ENCODE measurements around the gene MAGI2.

MAGI2 gene

DNA sequence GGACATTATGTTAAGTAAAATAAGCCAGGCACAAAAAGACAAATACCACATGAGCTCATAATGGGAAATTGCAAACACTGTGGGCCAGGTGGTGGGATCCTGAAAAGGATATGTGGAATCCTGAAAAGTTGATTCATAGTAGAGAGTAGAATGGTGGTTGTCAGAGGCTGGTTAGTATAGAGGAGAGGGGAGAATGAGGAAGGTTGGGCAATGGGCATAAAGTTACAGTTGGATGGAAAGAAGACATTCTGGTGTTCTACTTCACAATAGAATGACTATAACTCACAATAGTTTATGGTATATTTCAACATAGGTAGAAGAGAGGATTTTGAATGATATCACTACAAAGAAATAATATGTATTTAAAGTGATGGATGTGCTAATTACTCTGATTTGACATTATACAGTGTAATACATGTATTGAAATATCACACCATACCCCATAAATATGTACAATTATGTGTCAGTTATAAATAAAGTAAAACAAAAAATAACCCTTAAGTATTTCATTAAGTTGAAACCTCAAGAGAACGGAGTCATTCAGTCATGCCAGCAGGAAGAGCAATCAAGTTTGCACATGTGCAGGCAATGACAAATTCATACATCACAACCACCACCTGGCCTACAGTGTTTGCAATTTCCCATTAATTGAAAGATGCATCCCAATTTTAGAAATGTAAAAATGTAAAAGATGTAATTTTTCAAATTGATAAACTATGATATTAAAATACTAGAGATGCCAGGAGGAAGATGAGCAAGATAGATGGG is 156.7 kb downstream of the MAGI2 start:
- no peak for DNase-seq

DNA sequence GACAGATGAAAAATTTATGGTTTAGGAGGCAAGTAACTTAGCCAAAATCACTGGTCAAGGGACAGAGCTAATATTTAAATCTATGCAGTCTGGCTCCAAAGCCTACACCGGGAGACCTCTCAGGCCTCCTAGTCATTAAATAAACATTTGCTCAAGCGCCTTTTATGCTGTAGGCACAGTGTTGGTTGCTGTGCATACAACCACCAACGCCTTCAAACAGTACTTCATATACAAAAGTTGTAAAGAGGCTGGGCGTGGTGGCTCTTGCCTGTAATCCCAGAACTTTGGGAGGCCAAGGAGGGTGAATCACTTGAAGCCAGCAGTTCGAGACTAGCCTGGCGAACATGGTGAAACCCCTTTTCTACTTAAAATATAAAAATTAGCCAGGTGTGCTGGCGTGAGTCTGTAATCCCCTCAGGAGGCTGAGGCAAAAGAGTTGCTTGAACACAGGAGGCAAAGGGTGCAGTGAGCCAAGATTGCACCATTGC is 159.8 kb downstream of the MAGI2 start:
- no peak for DNase-seq

DNA sequence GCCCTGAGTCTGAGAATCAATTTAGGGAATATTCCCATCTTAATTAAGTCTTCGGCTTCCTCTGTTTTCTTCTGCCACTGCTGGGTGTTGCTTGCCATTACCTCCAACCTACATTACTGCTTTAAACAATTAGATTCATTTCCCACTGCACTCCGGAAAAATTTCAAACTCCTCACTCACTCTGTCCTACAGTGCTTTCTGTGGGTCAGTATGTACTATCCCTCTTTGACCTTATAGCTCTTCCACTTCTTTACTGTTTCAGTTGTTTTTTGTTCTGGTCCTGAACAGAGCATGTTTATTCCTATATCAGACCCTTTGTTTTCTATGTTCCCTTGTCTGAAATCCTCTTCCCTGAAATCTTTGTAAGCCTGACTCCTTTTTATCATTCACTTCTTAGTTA is 160.6 kb downstream of the MAGI2 start:
- DNase-seq = no peak

DNA sequence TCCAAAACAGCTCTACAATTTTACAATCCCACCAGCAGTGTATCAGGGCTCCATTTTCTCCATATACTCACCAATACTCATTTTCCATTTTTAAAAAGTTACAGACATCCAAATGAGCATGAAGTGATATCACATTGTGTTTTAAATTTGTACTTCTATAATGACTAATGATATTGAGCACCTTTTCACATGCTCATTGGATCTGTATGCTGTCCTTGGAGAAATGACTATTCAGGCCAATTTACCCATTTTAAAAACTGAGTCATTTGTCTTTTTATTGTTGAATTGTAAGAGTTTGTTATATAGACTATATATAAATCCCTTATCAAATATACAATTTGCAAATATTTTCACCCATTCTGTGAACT is 162.0 kb downstream of the MAGI2 start:
- DNase-seq = no peak

DNA sequence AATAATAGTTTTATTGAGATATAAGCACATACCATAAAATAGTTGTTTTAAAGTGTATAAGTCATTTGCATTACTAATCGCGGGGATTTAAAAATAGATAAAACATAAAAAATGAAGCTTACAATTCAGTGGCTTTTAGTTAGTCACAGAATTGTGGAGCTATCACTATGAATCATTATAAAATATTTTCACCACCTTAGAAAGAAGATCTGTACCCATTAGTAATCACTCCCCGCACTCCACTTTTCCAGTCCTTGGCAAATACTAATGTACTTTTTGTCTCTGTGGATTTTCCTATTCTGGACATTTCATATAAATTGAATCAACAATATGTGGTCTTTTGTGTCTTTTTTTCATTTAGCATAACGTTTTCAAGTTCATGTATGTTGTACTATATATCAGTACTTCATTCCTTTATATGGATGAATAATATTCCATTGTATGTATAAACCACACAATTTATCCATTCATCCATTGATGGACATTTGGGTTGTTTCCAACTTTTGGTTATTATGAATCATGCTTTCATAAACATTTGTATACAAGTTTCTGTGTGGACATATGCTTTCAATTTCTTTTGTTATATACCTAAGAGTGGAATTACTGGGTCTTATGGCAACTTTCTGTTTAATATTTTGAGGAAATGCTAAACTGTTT is 162.5 kb downstream of the MAGI2 start:
- no peak for DNase-seq

DNA sequence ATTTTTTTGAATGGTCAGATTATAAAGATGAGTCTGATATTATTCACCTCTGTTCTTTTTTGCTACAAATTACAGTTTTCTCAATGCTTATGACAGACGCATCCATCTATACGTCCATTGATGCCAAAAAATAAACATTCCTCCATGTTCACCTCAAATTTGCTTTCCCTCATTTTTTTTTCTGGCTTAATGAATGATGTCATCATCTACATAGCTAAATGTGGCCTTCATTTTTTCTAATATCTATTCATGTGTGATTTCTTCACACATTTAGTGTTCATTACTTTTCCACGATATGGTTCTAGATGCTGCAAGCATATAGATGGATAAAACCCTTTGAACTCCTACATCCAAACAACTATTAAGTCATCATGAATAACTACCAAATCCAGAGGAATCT is 163.1 kb downstream of the MAGI2 start:
- DNase-seq = no peak

DNA sequence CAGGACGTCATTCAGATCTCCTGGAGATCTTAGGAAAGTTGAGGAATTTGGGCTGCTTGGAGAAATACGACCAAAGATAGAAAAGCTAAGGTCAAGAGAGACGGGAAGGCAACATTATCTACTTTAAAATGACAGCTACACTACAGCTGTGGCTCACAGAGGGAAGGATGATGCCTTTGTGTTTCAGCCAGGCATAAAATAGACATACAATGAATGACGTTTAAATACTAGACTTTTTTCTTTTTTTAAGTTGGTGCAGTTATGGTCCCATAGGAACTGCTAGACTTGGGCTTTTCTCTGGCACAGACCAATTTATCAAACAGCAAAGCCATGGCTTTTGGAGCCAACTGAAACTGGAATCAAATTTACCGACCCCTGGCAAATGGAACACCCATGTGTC is 164.8 kb downstream of the MAGI2 start:
- no peak for DNase-seq

DNA sequence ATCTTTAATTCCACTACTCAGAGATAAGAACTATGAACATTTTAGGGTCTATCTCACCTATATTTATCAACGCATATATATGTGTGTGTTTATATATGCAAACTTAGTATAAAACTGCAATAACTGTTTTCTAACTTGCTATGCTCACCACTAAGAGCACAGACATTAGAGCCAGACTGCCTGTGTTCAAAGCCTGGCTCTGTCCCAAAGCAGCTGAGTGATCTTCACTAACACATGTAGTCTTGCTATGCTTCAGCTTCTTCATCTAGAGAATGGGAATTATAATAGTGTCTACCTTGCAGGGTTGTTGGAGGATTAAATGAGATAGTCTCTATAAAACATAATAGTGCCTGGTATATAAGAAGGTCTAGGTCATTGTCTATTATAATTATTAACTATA is 165.5 kb downstream of the MAGI2 start:
- no peak for DNase-seq

DNA sequence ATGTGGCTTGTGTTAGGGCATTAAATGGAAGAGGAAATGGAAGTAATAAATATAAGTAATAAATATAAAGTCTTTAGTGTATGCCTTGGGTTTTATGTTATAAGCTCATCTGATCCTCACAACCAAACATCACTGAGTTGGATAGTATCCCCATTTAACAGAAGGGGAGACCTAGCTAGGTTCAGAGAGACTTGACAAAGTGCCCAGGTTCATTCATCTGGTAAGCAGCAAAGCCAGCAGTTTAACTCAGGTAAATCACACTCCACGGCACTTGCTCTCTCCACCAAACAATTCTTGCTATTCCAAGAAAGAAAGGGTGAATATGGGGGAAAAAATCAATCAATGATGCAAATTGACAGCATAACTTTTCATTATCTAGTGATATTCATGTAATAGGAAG is 167.3 kb downstream of the MAGI2 start:
- no peak for DNase-seq

DNA sequence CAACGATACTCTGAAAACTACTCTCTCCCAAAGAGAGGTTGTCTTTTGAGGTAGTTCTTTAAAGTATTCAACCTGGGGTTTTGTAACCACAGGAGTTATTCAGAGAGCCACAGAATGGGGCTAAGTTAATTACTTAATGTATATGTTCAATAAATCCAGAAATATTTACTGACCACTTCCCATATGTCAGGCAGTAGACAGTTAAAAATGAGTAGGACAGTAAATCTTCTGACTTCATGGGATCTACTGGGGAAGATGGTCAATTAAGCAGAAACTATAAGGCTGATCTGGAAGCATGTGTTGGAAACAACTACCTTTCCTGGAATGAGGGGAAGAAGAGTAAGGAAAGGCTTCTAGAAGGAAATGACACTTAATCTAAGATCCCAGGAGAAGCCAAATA is 167.7 kb downstream of the MAGI2 start:
- DNase-seq = no peak

DNA sequence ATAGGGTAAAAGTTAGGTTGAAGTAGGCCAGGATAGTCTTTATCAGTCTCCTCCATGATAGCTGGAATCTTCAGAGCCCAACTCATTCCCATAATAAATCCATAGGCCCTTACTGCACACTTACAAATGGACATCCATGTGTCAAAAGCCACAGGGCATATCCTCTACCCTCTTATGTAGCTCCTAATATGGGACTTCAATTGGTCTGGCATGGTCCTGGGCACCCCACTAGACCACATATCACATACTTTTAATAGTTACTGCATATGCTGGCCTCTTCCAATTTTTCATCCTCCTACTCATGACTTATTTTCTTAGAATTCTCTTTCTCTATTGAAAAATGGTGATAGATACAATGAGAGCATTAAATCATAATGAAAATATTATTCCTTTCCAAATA is 169.3 kb downstream of the MAGI2 start:
- no peak for DNase-seq

DNA sequence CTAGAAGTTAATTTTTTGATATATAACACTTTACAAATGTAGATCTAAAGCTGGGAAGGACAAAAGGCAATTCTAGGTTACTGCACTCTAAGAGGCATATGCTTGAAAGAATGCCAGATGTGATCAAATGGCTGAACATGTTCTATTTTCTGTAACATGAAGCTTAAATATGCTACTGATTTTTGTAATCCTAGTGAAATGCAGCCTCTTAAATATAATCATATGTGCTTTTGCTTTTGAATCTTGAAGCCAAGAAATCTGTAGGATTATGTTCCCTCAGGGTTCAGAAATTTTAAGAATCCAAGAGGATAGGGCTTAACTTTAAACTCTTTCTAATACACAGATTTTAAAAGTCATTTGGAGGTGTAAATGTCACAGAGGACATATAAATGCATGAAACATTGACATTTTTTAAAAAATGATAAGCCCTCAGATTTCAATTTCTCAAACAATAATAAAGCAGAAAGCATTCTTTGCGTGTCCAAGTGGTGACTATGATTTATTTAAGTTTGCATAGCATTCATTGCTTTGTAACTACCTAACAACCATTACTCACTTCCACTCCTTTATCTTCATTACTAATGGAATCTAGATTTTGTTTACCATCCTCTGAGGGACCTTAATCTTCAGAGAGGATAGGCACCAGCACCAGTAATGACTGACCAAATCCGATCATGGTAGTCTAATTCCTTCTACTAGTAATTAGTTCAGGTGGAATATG is 170.4 kb downstream of the MAGI2 start:
- DNase-seq = no peak

DNA sequence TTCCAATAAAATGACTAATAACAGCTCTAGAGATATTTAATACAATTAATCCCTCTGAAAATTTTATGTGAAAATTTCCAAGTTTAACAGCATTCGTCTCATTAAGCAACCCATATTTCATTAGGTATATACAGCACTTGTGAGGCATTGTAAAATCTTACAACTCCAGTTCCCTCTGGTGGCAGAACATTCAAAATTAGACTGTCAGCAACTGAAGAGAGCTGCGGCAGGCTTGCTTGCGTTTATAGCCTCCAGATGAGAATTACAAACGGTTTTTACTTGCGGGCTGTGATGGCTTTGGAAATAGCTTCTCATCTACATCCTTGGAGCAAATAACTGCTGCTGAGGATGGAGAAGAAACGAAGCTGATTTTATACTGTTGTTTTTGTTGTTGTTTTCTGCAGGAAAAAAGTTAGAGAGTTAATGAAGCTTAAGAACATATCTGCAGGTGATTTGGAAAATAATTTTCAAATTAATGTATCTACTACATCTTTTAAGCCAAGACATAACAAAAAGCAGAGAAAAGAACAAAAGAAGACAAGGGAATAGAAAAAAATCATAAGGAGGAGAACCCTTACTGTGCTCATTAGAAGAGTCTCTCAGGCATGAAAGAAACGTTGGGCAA is 171.3 kb downstream of the MAGI2 start:
- peak; percentile 49 for DNase-seq

DNA sequence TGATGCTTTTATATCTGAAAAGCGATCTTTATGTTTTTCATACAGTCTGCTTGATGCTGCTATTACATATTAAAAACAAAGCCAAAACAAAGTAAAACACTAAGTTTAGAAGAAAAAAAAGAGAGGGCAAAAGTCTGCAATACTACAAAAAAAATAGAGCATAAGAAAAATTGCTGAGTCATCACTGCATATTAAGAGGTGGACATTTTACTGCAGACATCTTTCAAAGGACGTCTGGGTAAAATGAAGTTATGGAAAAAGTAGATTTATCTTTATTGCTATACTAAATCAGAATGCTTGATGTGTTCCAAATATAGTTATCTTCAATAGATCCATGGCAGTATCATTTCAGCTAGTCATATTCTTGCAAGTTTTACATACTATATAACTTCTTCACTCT is 172.0 kb downstream of the MAGI2 start:
- peak; percentile 53 for DNase-seq

DNA sequence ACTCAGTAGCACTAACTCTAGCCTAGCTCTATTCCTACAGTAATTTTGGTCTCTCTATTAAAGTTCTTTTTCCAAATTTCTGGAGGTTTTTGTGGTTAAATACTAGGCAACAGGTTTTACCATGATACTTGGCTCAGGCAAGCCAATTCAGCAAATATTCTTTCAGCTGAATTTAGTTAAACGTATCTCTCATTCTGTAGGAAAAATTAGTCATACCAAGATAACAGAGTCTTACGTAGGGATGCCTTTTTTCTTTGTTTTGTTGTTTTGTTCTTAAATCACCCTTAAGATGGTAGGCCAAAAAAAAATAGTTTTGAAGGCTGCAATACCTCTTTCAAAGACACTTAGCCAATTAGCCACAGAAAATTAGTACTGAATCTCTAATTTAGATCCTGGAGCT is 180.5 kb downstream of the MAGI2 start:
- DNase-seq = no peak

DNA sequence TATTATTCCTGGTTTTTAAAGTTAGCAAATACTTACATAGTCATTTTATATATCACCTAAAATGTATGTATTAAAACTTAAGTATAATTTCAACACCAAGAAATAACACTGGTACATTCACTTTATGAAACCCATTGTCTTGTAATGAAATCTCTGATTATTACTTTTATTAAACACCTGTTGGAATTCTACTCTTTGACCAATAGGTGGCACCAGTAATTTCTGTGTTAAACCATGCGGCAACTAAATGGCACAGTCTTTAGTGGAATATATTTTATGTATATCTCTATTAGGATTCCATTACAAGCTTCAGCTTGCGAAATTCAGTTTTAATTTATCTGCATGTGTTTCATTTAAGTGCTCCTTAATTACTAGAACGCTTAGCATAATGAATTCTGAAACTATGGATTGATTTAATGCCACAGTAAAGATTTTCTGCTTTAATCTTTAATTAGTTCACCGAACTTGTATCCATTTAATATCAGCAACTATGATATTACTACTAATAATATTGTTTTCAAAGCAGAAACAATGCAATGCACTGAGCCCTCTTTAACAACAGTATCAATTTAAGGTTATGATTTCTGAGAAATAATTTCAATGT is 181.3 kb downstream of the MAGI2 start:
- peak; percentile 80 for DNase-seq

DNA sequence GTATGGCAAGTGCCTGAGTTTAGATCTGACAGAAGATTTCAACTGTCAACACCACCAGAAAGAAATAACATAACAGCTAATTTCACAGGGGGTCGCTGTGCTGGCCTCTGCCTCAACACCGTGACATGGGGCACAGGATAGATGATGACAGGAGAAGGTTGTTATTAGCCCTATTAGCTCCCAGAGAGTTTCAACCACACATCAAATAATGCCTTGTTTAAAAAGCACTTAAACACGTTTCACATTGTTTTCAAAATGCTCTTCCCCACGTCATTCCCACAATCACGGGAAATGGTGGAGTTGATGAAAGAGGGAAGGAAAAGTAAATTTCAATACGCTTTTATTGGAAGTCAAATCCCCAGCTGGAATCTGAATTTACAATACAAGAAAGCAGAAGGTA is 184.7 kb downstream of the MAGI2 start:
- DNase-seq = no peak

DNA sequence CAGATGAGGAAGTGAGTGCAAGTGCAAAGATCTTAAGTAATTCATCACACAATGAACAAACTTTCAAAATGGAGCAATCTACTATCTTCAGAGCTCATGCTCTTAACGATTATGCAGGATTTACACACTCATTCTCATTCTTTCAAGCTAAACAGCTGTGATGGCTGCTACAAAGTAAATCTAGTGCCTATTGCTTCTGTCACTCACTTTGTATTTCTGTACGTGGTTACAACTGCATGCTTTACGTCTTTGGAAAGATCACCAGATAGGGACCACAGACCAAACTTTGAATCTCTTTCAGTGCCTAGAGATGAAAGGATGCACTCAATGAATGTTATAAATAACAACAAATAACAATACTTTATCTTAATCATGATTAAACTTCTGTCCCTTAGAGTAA is 194.6 kb downstream of the MAGI2 start:
- no peak for DNase-seq

DNA sequence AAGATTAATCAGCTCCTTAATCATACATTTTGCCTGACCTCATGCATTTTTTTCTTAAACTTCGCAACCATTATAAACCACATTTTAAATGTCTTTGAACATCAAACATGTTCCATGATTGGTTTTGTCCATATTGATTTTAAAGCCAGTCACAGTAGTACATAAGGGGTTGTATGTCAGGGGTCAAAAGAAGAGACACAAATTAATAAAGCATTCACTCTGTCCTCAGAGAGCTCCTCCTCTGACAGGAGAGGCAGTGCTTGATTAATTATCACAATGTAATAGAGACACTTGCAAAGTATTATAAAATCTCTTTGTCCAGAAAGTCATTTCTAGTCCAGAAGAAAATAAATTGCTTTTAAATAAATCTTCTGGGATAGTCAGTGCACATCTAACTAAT is 195.5 kb downstream of the MAGI2 start:
- DNase-seq = no peak

DNA sequence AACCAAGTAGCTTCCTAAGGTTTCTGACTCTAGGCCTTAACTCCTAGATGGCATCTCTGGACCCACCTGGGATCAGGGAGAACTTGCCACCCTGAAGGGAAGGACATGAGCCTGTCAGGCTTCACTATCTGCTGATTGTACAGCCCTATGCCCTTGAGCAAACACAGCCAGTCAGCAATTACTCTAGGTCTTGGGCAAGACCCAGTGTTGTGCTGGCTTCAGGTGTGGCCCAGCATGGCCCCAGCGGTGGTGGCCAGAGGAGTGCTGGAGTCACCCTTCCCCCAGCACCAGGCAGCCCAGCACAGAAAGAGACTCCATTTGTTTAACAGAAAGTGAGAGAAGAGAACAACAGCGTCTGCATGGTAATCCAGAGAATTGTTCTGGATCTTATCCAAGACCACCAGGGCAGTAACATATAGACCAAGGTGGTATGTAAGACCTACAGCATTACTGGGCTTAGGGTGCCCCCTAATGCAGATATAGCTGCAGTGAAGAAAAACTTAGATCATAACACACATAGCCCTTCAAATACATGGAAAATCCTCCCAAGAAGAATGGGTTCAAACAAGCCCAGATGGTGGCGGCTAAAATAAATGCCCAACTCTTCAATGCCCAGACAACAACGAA is 207.7 kb downstream of the MAGI2 start:
- no peak for DNase-seq

DNA sequence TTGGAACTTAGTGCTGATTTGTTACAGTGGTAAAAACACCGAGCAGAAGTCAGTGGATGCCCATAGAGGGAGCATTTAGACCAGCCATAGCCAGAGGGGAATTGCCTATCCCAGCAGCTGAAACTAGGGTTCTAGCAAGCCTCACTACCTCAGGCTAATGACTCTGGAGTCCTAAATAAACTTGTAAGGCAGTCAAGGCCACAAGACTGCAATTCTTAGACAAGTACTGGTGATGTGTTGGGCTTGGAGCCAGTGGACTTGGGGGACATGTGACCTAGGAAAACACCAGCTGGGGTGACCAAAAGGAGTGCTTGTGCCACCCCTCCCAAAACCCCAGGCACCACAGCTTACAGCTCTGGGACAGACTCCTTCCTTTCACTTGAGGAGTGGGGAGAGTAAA is 209.0 kb downstream of the MAGI2 start:
- DNase-seq = no peak

DNA sequence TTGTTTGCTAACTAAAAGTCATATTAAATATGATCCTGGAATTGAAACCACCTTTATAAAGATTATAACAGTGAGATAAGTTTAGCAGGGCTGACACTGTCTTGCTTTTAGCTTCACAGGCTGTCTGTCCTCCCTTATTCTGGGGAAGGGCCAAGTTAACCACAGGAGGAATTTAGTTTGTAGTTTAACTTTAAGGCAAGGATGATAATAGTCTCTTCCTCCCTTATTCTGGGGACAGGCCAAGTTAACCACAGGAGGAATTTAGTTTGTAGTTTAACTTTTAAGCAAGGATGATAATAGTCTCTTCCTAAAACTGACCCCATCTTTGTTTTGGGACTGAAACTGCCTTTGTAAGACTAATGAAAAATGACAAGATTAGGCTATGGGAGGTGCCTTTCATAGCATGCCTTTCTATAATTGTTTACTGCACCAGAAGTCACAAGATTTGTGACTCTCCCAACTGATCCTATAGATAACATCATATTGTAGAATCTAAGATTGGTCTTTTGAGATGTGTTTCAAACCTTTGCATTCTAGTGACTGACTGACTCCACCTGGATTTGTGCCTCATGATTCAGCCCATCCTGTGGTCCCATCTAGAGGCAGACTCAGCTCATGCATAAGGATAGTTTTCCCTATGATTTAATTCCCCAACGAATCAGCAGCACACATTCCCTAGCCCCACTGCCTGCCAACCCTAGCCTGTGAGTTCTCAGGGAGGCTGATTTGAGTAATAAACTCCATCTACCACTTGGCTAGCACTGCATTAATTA is 212.0 kb downstream of the MAGI2 start:
- no peak for DNase-seq

All from hematopoietic multipotent progenitor cell treated with erythropoietin and hydrocortisone succinate and interleukin-3 and kit ligand, for 6 days (in vitro differentiated cells).